Mucosa of gallbladder (tissue), 1 donor: Measurements from ENCODE around the gene RUBCN. TPM values are rescaled to one million over a fixed set of nuclear protein-coding genes. Genes with fewer than 3 reads are reported as not detected.
"Not testable (repeated sequence)": the region's sequence is repeated elsewhere in the genome, so short reads cannot be mapped to it uniquely, and the experiment has no call there.

ENCODE experiments used
- DNase-seq: peaks from one replicate; pipeline ENCODE4 v3.0.0-alpha.2; 2020; ENCODE audit warnings: low spot score
- total RNA-seq: library from RNA; stranded (reverse); gene quantifications from one replicate; pipeline ENCODE4 v1.2.1, GENCODE V29; 2021
- donor health status: DM: no; HTN: no; CAD: no.

RUBCN gene
- total RNA-seq, 1 donor from 2014 or later = 29.3 TPM

DNA sequence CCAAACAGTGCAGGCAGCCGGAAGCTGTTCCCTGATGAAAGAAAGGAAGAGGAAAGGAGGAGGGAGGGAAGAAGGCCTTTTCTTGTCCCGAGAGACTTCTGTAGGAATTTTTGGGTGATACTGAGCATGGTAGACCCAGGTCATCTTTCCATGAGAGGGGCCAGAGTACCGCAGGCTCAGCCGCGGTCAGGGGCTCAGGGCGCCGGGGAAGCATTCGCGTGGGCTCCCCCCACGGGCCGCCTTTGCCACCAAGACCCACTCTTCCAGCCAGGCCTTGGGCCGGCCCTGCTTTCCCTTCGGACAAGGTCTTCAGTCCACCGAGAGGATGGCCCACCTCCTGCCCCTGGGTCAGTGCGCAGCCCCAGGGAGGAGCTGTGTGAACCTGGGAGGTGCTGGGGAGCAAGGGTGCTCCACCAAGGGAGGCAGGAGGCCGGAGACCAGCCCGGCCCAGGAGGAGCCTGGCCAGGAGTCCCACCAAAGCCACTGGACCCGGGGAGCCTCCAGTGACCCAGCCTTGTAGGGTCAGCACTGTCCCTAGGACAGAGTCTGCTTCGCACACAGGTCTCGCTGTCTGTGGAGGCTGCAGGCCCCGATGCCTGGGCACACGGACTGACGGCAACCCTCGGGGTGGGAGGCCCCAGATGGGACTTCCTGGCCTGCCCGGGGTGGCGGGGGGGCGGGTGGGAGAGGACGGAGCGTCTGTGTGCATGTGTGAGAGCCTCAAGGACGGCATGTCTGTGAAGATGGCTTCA lies 79.0 kb downstream of the RUBCN start:
- not testable (repeated sequence) for DNase-seq

GRCh38 chr3:197656960-197657359 lies 79.7 kb downstream of the RUBCN start:
- DNase-seq = not testable (repeated sequence)

DNA sequence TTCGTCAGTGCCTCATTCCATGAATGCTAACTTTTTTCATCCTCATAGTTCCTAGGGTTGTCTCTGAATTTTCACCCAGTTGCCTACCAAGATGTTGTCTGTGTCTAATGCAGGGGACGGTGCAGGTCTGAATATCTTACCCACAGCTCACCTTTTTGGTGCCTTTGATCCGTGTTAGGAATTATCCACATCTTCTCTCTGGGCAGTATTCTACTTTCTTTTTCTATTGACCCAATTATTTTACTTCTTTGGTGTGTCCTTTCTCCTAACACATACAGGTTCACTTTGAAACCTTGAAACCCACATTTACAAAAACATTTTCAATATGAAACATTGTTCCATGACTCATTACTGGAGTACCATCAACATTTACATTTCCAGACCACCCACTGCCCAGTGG lies 80.6 kb downstream of the RUBCN start:
- not testable (repeated sequence) for DNase-seq

DNA sequence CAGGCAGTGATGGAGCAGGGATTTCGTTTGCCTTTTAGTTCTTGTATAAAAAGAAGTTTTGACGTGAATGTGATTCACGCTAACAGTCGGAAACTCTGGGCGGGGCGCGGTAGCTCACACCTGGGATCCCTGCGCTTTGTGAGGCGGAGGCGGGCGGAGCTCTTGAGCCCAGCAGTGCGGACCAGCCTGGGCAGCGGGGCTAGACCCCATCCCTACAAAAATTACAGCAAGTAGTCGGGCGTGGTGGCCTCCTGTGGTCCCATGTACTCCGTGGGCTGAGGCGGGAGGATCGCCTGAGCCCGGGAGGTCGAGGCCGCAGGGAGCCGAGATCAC lies 81.7 kb downstream of the RUBCN start:
- DNase-seq = not testable (repeated sequence)

- peak; percentile 40 for DNase-seq
These were observed 82.4 kb downstream of the RUBCN start for GRCh38 chr3:197654090-197654997.

DNA sequence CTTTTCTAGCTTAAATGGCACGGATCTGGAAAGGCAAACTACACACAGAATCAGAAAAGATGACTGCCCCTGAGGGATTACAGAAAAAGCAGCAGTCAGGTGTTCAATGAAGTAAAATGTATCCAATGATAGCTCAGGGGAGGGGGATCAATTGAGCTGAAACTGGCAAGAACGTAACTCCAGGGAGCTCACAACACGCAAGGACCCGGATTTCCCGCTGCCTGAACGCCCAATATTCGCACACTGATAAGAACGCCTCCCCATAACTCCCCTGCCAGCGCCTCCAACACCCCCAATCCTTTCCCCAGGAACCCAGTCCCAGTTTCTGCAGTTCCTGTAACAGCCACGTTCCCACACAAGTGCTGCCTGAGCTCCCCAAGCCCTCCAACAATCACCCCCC lies 83.8 kb downstream of the RUBCN start:
- DNase-seq = not testable (repeated sequence)

DNA sequence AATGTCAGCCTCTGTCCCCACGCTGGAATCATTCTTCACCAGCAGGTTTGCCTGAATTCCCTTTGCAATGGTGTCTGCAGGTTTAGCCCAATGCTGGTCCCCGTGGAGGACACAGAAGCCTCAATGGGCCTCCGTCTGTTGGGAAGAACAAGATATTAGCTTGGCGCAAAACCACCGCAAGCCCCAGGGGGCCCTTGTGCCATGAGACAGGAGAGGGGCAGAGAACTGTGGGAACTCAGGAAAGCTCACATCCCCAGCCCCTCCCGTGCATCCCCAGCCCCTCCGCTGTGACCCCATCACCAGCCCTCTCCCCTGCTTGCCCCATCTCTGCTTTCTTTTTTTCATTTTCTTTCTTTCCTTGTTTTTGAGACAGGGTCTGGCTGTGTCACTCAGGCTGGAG lies 89.1 kb downstream of the RUBCN start:
- not testable (repeated sequence) for DNase-seq

DNA sequence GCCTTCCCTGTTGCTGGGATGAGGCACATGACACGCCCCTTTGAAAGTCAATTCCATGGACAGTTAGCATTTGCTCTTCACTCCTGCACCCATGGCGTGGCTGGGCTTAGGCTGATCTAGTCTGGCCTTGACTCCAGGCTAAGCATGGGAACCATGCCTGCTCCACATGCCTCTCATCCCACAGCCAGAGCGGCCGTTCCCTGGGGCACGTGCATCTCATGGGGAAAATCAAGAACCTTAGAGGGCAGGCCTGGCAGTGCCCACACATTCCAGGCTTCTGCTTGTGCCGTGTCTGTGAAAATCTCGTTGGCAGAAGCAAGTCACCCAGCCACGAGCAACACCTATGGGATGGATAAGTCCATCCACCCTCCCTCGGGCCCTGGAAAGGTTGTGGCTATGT lies 89.5 kb downstream of the RUBCN start:
- DNase-seq = not testable (repeated sequence)

- DNase-seq = not testable (repeated sequence)
These were observed 90.4 kb downstream of the RUBCN start for GRCh38 chr3:197646294-197646693.

DNA sequence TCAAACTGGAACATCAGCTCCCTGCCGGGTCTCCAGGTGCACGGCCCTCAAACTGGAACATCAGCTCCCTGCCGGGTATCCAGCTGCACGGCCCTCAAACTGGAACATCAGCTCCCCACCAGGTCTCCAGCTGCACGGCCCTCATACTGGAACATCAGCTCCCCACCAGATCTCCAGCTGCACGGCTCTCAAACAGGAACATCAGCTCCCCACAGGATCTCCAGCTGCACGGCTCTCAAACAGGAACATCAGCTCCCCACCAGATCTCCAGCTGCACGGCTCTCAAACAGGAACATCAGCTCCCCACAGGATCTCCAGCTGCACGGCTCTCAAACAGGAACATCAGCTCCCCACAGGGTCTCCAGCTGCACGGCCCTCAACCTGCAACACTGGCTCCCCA lies 99.1 kb downstream of the RUBCN start:
- DNase-seq = not testable (repeated sequence)

- not testable (repeated sequence) for DNase-seq
These were observed 104.7 kb downstream of the RUBCN start for GRCh38 chr3:197631989-197632388.

GRCh38 chr3:197630766-197631165 lies 105.9 kb downstream of the RUBCN start:
- not testable (repeated sequence) for DNase-seq

DNA sequence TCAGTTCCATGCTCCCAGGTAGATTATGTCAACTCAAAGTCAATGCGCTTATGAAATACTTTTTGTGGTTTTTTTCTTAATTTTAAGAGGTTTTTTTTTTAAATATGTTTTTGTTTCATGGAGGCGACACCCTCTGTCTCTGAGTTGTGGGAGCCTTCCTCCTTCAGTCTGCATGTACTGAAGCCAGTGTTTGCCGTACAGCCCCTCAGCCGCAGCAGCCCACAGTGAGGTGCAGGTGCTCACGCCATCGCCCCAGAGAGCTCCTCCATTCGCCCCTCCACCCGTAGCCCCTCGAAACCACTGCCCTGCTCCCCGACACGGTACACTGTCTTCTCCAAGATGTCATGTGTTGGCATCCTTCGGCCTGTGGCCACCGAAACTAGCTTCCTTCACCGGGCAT lies 107.4 kb downstream of the RUBCN start:
- DNase-seq = not testable (repeated sequence)

DNA sequence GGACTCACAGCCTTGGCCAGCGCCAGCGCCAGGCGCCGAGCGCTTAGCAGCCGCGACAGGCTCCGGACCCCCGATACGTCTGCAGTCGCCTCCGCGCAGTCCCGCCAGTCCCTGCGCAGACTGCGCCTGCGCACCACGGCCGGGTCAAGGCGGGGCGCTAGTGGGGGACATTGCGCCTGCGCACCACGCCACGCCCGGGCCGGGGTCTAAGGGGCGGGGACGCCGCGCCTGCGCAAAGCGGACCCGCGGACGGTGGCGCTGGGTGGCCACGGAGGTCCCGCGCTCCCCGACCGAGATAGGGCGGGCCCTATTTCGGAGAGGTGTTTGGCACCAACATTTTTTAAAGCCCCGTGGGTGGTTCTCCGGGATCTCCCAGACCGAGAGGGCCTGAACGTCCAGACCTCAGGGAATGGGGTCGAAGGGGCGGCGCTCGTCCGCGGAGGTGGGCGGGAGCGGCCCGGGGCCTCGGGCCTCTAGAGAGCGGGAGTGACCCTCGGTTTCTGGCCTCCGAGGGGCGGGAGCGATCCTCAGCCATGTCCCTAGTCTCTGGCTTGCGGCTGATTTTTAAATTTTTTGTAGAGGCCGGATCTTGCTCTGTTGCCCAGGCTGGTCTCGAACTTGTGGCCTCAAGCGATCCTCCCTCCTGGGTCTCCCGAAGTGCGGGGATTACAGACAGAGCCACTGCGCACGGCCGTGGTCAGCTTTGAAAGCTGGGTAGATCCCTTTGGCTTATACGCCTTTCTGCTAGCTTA lies 108.8 kb downstream of the RUBCN start:
- DNase-seq = peak; percentile 88

- DNase-seq = peak; percentile 31
These were observed 109.4 kb downstream of the RUBCN start for GRCh38 chr3:197627158-197627771.

DNA sequence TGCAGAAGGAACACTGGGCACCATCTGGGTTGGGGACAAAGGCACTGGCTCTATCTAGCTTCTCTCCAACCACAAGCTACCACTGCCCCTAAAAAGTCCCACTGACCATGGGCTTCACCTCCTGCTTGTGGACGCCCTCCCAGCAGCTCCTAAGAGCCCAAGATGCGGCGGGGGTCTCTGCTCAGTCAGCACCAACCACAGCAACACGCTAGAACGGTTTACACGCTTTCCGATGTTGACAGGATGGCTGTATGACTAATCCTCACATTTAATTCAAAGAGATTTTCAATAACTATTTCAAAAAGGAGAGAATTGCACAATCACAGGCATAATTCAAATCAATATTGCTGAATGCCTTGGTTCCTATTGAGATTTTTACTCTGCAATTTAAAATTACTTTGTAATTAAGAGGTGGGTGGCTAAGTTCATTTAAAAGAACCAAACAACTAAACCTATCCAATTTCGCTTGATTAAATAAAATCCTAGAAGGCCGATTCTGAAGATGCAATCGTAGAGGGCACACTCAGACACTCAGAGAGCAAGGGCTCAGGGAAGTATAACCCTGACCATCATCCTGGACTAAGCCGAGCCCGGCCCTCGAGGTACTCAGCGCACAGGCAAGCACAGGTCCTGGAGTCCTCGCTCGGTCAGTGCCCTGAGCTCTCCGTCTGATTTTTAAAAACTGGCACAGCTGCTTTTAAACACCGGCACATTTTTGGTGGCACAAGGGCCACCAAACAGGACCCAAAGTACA lies 110.1 kb downstream of the RUBCN start:
- not testable (repeated sequence) for DNase-seq

DNA sequence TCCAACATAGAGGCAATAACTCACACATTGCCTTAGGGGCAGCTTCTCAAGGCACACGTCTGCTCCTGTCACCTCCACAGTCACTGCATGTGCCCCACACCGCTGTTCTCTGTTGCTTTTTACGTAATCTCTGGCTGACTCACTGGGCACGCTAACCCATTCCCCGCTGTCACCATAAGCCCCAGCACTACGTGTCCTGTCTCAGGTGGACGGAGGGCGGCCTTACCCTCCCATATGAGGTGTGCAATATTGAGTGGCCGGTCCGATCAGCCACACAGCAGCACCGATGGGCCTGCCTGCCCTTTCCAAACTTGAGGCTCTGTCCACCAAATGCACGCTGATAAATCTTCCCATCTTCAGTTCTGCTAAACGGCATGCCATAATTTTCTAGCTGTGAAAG lies 115.2 kb downstream of the RUBCN start:
- not testable (repeated sequence) for DNase-seq
